ENCODE results near the gene DCBLD2. TPM values are rescaled to one million over a fixed set of nuclear protein-coding genes. Genes with fewer than 3 reads are reported as not detected.

DCBLD2 gene
- total and polyA plus RNA-seq, 2 experiments from 2014 or later, result 16.8 to 27.9 TPM

GRCh38 chr3:98775459-98776139 lies 125.9 kb downstream of the DCBLD2 start:
- Histone ChIP-seq H3K4me1 (ENCODE audit: insufficient read depth) (peaks cover 32% of the 10 kb centered on the region), H3K79me2 (no peaks in the 10 kb centered on the region), H3K9me3 (ENCODE audit: low read depth) (no peaks in the 10 kb centered on the region), H3K27me3 (no peaks in the 10 kb centered on the region), H2AFZ (no peak overlapping the region), H3K9me2 (replicated peaks; ENCODE audit: insufficient read depth) (no peaks in the 10 kb centered on the region), H4K20me1 (ENCODE audit: insufficient read depth, poor library complexity, severe bottlenecking) (no peaks in the 10 kb centered on the region), H3K36me3 (replicated peaks; ENCODE audit: insufficient read depth, low read depth) (no peaks in the 10 kb centered on the region), H3K4me2 (no peak overlapping the region), H3K27ac (peak overlapping the region; percentile 66), H3K4me3 (no peak overlapping the region)
- peak; percentile 35 for DNase-seq (ENCODE audit: low spot score)
- 68% methylated on average over 3 of the region's 3 CpGs for WGBS (ENCODE audit: low lambda C conversion rate, missing lambda C conversion rate)
- TF ChIP-seq EZH2 (IDR thresholded peaks at IDR 0.05; ENCODE audit: borderline replicate concordance) (no peak), CTCF (IDR thresholded peaks at IDR 0.05; ENCODE audit: poor library complexity) (no peak), EZH2phosphoT487 (IDR thresholded peaks at IDR 0.05; ENCODE audit: low read depth, severe bottlenecking, unreplicated experiment) (no peak)

- H3K9me2 ChIP-seq (replicated peaks; ENCODE audit: insufficient read depth), result no peaks in the 10 kb centered on the region
- 90% methylated on average over 2 of the region's 2 CpGs for WGBS (ENCODE audit: low lambda C conversion rate, missing lambda C conversion rate)
- no peak overlapping the region for H3K4me2 ChIP-seq
- H3K9me3 ChIP-seq (ENCODE audit: low read depth), result no peaks in the 10 kb centered on the region
- no peak overlapping the region for H3K27ac ChIP-seq
- no peak overlapping the region for H3K4me3 ChIP-seq
- DNase-seq (ENCODE audit: low spot score), result no peak
- H3K36me3 ChIP-seq (replicated peaks; ENCODE audit: insufficient read depth, low read depth), result no peaks in the 10 kb centered on the region
- H4K20me1 ChIP-seq (ENCODE audit: insufficient read depth, poor library complexity, severe bottlenecking), result no peaks in the 10 kb centered on the region
- TF ChIP-seq EZH2phosphoT487 (IDR thresholded peaks at IDR 0.05; ENCODE audit: low read depth, severe bottlenecking, unreplicated experiment) (no peak), CTCF (IDR thresholded peaks at IDR 0.05; ENCODE audit: poor library complexity) (no peak), EZH2 (IDR thresholded peaks at IDR 0.05; ENCODE audit: borderline replicate concordance) (no peak)
- H3K4me1 ChIP-seq (ENCODE audit: insufficient read depth), result peaks cover 8% of the 10 kb centered on the region
- no peaks in the 10 kb centered on the region for H3K79me2 ChIP-seq
- H2AFZ ChIP-seq, result no peak overlapping the region
- H3K27me3 ChIP-seq, result no peaks in the 10 kb centered on the region
Measured at GRCh38 chr3:98772022-98772421, 129.5 kb downstream of the DCBLD2 start.

- H3K4me1 ChIP-seq (ENCODE audit: insufficient read depth), result no peaks in the 10 kb centered on the region
- H3K4me2 ChIP-seq, result no peak overlapping the region
- TF ChIP-seq CTCF (IDR thresholded peaks at IDR 0.05; ENCODE audit: poor library complexity) (no peak), EZH2 (IDR thresholded peaks at IDR 0.05; ENCODE audit: borderline replicate concordance) (no peak), EZH2phosphoT487 (IDR thresholded peaks at IDR 0.05; ENCODE audit: low read depth, severe bottlenecking, unreplicated experiment) (no peak)
- H3K9me3 ChIP-seq (ENCODE audit: low read depth), result no peaks in the 10 kb centered on the region
- WGBS (ENCODE audit: low lambda C conversion rate, missing lambda C conversion rate), result 90% methylated on average over 8 of the region's 8 CpGs
- no peaks in the 10 kb centered on the region for H3K9me2 ChIP-seq (replicated peaks; ENCODE audit: insufficient read depth)
- no peaks in the 10 kb centered on the region for H3K79me2 ChIP-seq
- no peak for DNase-seq (ENCODE audit: low spot score)
- no peaks in the 10 kb centered on the region for H4K20me1 ChIP-seq (ENCODE audit: insufficient read depth, poor library complexity, severe bottlenecking)
- no peak overlapping the region for H3K27ac ChIP-seq
- no peak overlapping the region for H2AFZ ChIP-seq
- no peaks in the 10 kb centered on the region for H3K27me3 ChIP-seq
- H3K36me3 ChIP-seq (replicated peaks; ENCODE audit: insufficient read depth, low read depth), result no peaks in the 10 kb centered on the region
- H3K4me3 ChIP-seq, result no peak overlapping the region
Measured at GRCh38 chr3:98770261-98771039, 131.0 kb downstream of the DCBLD2 start.

Data from hepatocyte (in vitro differentiated cells).